ENCODE results near the gene SAMSN1. TPM values are rescaled to one million over a fixed set of nuclear protein-coding genes. Genes with fewer than 3 reads are reported as not detected.

The SAMSN1 gene
- total and polyA plus RNA-seq, 2 experiments from 2014 or later = 0.82 to 1.7 TPM

DNA sequence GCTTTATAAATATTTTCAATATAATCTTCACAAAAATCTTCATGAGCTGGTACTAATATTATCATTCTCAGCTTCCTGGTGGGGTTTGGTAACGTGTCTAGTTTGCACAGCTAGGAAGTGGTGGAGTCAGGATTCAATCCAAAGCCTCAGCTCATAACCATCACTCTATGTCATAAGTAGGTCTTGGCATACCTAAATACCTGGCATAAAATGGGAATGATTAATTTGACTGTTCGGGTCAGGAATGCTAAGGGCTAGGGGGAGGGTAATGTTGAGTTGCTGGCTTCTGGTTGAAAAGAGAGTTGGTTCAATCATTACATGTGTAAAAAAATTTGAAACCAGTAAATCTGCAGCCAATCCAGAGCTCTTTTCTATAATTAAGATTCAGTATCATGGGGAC lies 5.6 kb upstream of the SAMSN1 start:
- DNase-seq (ENCODE audit: low spot score) = no peak
- no peak for TF ChIP-seq EZH2 (IDR thresholded peaks at IDR 0.05; ENCODE audit: borderline replicate concordance)
- TF ChIP-seq, protein P1, sequence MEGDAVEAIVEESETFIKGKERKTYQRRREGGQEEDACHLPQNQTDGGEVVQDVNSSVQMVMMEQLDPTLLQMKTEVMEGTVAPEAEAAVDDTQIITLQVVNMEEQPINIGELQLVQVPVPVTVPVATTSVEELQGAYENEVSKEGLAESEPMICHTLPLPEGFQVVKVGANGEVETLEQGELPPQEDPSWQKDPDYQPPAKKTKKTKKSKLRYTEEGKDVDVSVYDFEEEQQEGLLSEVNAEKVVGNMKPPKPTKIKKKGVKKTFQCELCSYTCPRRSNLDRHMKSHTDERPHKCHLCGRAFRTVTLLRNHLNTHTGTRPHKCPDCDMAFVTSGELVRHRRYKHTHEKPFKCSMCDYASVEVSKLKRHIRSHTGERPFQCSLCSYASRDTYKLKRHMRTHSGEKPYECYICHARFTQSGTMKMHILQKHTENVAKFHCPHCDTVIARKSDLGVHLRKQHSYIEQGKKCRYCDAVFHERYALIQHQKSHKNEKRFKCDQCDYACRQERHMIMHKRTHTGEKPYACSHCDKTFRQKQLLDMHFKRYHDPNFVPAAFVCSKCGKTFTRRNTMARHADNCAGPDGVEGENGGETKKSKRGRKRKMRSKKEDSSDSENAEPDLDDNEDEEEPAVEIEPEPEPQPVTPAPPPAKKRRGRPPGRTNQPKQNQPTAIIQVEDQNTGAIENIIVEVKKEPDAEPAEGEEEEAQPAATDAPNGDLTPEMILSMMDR (IDR thresholded peaks at IDR 0.05; ENCODE audit: poor library complexity) = no peak
- Histone ChIP-seq H3K27me3 (no peaks in the 10 kb centered on the region), H3K79me2 (no peaks in the 10 kb centered on the region), H3K4me3 (no peak overlapping the region), H3K36me3 (replicated peaks; ENCODE audit: insufficient read depth, low read depth) (no peaks in the 10 kb centered on the region), H3K9me2 (replicated peaks; ENCODE audit: insufficient read depth) (no peaks in the 10 kb centered on the region), H3K27ac (no peak overlapping the region), H2AFZ (no peak overlapping the region), H4K20me1 (ENCODE audit: insufficient read depth, poor library complexity, severe bottlenecking) (no peaks in the 10 kb centered on the region), H3K4me1 (ENCODE audit: insufficient read depth) (no peaks in the 10 kb centered on the region), H3K9me3 (ENCODE audit: low read depth) (no peaks in the 10 kb centered on the region), H3K4me2 (no peak overlapping the region)
- 87% methylated on average over 2 of the region's 2 CpGs for whole genome bisulfite sequencing (ENCODE audit: low lambda C conversion rate, missing lambda C conversion rate)

DNA sequence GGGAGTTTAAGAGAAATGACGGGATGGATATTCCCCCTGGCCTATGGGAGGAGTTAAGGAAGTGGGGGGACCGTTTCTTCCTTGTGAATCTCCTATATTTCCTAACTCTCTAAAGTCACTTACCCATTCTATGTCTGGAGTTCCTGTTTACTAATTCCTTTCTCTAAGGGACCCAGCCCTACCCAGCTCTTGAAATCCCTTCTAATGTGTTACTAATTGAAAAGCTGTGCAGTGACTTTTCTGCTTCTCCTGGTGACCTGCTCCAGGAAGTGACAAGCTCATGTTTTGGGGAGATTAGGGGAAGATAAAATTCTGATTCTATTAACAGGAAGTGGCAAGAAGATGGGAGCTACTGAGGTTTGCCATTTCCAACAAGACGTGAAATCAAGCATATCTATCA lies 4.0 kb upstream of the SAMSN1 start:
- Histone ChIP-seq H3K9me3 (ENCODE audit: low read depth) (no peaks in the 10 kb centered on the region), H3K36me3 (replicated peaks; ENCODE audit: insufficient read depth, low read depth) (no peaks in the 10 kb centered on the region), H3K9me2 (replicated peaks; ENCODE audit: insufficient read depth) (no peaks in the 10 kb centered on the region), H3K4me1 (ENCODE audit: insufficient read depth) (no peaks in the 10 kb centered on the region), H3K4me2 (no peak overlapping the region), H3K27ac (no peak overlapping the region), H3K4me3 (no peak overlapping the region), H3K27me3 (no peaks in the 10 kb centered on the region), H2AFZ (no peak overlapping the region), H4K20me1 (ENCODE audit: insufficient read depth, poor library complexity, severe bottlenecking) (no peaks in the 10 kb centered on the region), H3K79me2 (no peaks in the 10 kb centered on the region)
- TF ChIP-seq EZH2 (IDR thresholded peaks at IDR 0.05; ENCODE audit: borderline replicate concordance) (no peak), EZH2phosphoT487 (IDR thresholded peaks at IDR 0.05; ENCODE audit: low read depth, severe bottlenecking, unreplicated experiment) (no peak)
- TF ChIP-seq, protein P1 (IDR thresholded peaks at IDR 0.05; ENCODE audit: poor library complexity) = no peak
- no peak for DNase-seq (ENCODE audit: low spot score)
- 83% methylated on average over 3 of the region's 3 CpGs for WGBS (ENCODE audit: low lambda C conversion rate, missing lambda C conversion rate)

DNA sequence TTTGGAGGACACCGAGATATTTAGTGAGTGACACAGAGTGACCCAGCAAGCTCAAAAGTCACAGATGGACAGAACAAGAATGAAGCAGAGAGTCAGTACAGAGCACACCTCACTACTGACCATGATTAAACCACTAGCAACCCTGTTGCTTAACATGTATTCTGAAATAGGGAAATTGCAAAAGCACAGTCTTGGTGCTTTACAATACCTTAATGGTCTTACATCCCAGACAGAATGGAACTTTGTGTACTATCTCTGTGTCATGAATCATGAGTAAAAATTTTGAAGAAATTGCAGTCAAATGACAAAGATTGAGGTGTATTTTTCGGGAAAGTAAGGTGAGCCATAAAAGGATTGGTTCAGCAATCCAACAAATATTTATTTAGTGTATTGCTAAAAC lies 2.7 kb upstream of the SAMSN1 start:
- TF ChIP-seq EZH2 (IDR thresholded peaks at IDR 0.05; ENCODE audit: borderline replicate concordance) (no peak), EZH2phosphoT487 (IDR thresholded peaks at IDR 0.05; ENCODE audit: low read depth, severe bottlenecking, unreplicated experiment) (no peak)
- TF ChIP-seq, protein P1 (IDR thresholded peaks at IDR 0.05; ENCODE audit: poor library complexity) = no peak
- no peak overlapping the region for H3K27ac ChIP-seq
- no peaks in the 10 kb centered on the region for H3K4me1 ChIP-seq (ENCODE audit: insufficient read depth)
- no peak overlapping the region for H3K4me2 ChIP-seq
- no peaks in the 10 kb centered on the region for H3K27me3 ChIP-seq
- no peaks in the 10 kb centered on the region for H4K20me1 ChIP-seq (ENCODE audit: insufficient read depth, poor library complexity, severe bottlenecking)
- H3K79me2 ChIP-seq = no peaks in the 10 kb centered on the region
- no peaks in the 10 kb centered on the region for H3K9me3 ChIP-seq (ENCODE audit: low read depth)
- 80% methylated on average over 2 of the region's 2 CpGs for WGBS (ENCODE audit: low lambda C conversion rate, missing lambda C conversion rate)
- no peak overlapping the region for H3K4me3 ChIP-seq
- no peak overlapping the region for H2AFZ ChIP-seq
- DNase-seq (ENCODE audit: low spot score) = no peak
- H3K36me3 ChIP-seq (replicated peaks; ENCODE audit: insufficient read depth, low read depth) = no peaks in the 10 kb centered on the region
- H3K9me2 ChIP-seq (replicated peaks; ENCODE audit: insufficient read depth) = no peaks in the 10 kb centered on the region
